Suprapubic skin (tissue), 3 donors: Measurements from ENCODE around the gene SULT2B1.

ENCODE experiments used
- EP300 ChIP-seq: sonication (generic); formaldehyde crosslinking; IDR thresholded peaks from one replicate; pipeline ENCODE4 v1.6.1; 2017; ENCODE audit warnings: antibody characterized with exemption
- TF ChIP-seq, protein P1 (sequence below), 2 donors: fragments of 200-600 bp in 1 of 2; fragments of 450-650 bp in 1 of 2; sonication (generic) in 1 of 2; IDR thresholded peaks; one replicate each; pipeline ENCODE4 v1.5.1; 2016 to 2019; ENCODE audit warnings: antibody characterized with exemption in 2 of 2, mild to moderate bottlenecking in 1 of 2, moderate library complexity in 1 of 2

DNA sequence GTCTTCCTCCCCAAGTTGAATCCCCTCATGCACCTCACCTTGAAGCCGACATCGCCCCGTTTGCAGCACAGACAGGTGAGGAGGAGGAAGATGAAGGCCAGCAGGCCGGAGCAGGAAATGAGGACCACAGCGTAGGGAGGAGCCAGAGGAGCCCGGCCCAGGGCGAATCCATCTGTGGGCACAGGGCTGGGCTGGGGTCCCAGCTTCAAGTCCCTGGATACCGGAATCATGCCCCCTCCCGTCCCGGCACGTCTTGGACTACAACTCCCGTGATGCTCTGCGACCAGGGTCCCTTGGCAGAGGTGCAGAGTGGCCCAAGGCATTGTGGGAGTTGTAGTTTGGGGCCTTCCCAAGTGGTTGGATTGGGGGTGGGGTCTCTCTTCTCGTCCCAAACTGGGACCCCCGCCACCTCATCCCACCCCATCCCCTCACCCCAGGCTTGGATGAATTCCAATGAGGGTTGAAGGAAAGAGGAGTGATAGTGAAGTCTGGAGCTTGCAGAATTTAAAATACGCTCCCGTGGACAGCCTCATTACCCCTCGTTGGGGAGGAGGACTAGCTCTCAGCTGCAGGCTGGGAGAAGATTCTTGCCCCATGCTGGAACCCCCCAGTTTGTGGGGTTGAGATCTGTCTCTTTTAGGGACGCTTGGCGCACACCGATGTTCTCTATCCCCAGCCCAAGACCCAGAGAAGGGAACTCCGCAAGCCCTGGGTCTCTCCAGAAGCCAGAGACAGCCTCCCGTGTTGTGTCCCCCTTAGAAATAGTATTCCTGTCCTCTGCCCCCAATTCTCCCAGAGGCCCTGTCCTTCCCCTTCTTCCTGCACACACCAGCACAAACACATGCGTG, 41.3 kb upstream of the SULT2B1 start:
- TF ChIP-seq EP300, result no peak
- TF ChIP-seq, protein P1, sequence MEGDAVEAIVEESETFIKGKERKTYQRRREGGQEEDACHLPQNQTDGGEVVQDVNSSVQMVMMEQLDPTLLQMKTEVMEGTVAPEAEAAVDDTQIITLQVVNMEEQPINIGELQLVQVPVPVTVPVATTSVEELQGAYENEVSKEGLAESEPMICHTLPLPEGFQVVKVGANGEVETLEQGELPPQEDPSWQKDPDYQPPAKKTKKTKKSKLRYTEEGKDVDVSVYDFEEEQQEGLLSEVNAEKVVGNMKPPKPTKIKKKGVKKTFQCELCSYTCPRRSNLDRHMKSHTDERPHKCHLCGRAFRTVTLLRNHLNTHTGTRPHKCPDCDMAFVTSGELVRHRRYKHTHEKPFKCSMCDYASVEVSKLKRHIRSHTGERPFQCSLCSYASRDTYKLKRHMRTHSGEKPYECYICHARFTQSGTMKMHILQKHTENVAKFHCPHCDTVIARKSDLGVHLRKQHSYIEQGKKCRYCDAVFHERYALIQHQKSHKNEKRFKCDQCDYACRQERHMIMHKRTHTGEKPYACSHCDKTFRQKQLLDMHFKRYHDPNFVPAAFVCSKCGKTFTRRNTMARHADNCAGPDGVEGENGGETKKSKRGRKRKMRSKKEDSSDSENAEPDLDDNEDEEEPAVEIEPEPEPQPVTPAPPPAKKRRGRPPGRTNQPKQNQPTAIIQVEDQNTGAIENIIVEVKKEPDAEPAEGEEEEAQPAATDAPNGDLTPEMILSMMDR (IDR thresholded peaks at IDR 0.05), result no peak
